Measurements from ENCODE around the gene MUCL3.

MUCL3 gene

GRCh38 chr6:30893001-30893591, 47.7 kb upstream of the MUCL3 start:
- H3K27ac ChIP-seq (replicated peaks) = no peak overlapping the region
- DNase-seq (ENCODE audit: low read depth in 1 of 2, low spot score in 1 of 2) = no peak
- TF ChIP-seq CTCF (IDR thresholded peaks at IDR 0.05; ENCODE audit: insufficient read depth, low read length) (no peak), GABPA (IDR thresholded peaks at IDR 0.05; ENCODE audit: low read depth) (no peak), SPI1 (IDR thresholded peaks at IDR 0.05; ENCODE audit: borderline replicate concordance, low read depth) (no peak), POLR2AphosphoS5 (IDR thresholded peaks at IDR 0.05; ENCODE audit: low read depth) (no peak), REST (IDR thresholded peaks at IDR 0.05; ENCODE audit: insufficient replicate concordance, low read depth) (no peak)

GRCh38 chr6:30893666-30894065, 47.1 kb upstream of the MUCL3 start:
- no peak overlapping the region for H3K27ac ChIP-seq (replicated peaks)
- peaks cover 12% of the 10 kb centered on the region for H3K27me3 ChIP-seq (ENCODE audit: insufficient read depth, poor library complexity, severe bottlenecking)
- no peak overlapping the region for H3K4me3 ChIP-seq (replicated peaks; ENCODE audit: insufficient read depth, low read length)
- no peak for TF ChIP-seq REST (IDR thresholded peaks at IDR 0.05; ENCODE audit: insufficient replicate concordance, low read depth)
- TF ChIP-seq SPI1 (IDR thresholded peaks at IDR 0.05; ENCODE audit: borderline replicate concordance, low read depth) = no peak
- no peak for TF ChIP-seq GABPA (IDR thresholded peaks at IDR 0.05; ENCODE audit: low read depth)
- no peak for TF ChIP-seq CTCF (IDR thresholded peaks at IDR 0.05; ENCODE audit: insufficient read depth, low read length)
- no peak for TF ChIP-seq POLR2AphosphoS5 (IDR thresholded peaks at IDR 0.05; ENCODE audit: low read depth)
- no peak for DNase-seq (ENCODE audit: low read depth in 1 of 2, low spot score in 1 of 2)

More at GRCh38 chr6:30893001-30893591, 47.7 kb upstream of the MUCL3 start:
- Histone ChIP-seq H3K4me3 (replicated peaks; ENCODE audit: insufficient read depth, low read length) (no peak overlapping the region), H3K27me3 (ENCODE audit: insufficient read depth, poor library complexity, severe bottlenecking) (peaks cover 12% of the 10 kb centered on the region)

- Histone ChIP-seq H3K27ac (replicated peaks) (no peak overlapping the region), H3K4me3 (replicated peaks; ENCODE audit: insufficient read depth, low read length) (no peak overlapping the region), H3K27me3 (ENCODE audit: insufficient read depth, poor library complexity, severe bottlenecking) (peaks cover 12% of the 10 kb centered on the region)
- TF ChIP-seq POLR2AphosphoS5 (IDR thresholded peaks at IDR 0.05; ENCODE audit: low read depth) (no peak), GABPA (IDR thresholded peaks at IDR 0.05; ENCODE audit: low read depth) (no peak), REST (IDR thresholded peaks at IDR 0.05; ENCODE audit: insufficient replicate concordance, low read depth) (no peak), CTCF (IDR thresholded peaks at IDR 0.05; ENCODE audit: insufficient read depth, low read length) (no peak), SPI1 (IDR thresholded peaks at IDR 0.05; ENCODE audit: borderline replicate concordance, low read depth) (no peak)
- no peak for DNase-seq (ENCODE audit: low read depth in 1 of 2, low spot score in 1 of 2)
Measured at GRCh38 chr6:30894381-30894780, 46.4 kb upstream of the MUCL3 start.

Data from HL-60 (cell line).